Activated CD4-positive, alpha-beta T cell treated with anti-CD3 and anti-CD28 coated beads, Interleukin-2, amount 50 U/mL, for 16 hours (primary cell): Measurements from ENCODE around the gene CLTC.

Experiments
- DNase-seq: peaks from one replicate; pipeline ENCODE4 v3.0.0-alpha.2; 2020

Gene CLTC

DNA sequence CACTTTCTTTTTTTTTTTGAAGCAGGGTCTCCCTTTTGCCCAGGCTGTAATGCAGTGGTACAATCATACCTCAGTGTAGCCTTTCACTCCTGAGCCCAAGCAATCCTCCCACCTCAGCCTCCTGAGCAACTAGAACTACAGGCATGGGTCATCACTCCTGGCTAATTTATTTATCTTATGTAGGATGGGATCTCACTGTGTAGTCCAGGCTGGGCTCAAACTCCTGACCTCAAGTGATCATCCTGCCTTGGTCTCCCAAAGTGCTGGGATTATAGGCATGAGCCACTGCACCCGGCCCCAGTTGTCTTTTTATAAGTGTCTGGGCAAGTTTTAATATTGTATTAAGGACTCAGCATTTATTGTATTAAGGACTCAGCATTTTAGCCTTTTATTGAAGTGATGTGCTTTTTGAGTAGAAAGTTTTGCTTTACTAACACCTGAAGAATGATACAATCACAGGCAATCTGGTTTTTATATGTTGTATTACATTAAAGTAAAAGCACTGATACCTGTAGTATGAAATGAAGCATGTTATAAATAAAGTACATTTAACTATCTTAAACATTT lies 110.7 kb downstream of the CLTC start:
- no peak for DNase-seq

DNA sequence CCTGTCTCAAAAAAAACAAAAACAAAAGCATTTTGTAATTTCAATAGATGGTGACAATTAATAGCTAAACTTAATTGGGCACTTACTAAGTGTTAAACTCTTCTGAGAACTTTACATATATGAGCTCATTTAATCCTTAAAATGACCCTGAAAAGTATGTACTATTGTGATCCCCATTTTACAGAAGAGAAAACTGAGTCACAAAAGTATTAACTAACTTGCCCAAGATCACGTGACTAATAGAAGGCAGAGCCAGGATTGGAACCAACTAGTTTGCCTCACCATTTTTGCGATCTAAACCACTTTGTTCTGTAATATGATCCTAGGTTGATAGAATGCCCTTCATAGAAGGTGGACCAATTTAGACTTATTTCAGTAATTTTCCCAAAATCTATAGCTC lies 114.0 kb downstream of the CLTC start:
- DNase-seq = no peak

- no peak for DNase-seq
Measured at GRCh38 chr17:59734226-59734625, 114.5 kb downstream of the CLTC start.

DNA sequence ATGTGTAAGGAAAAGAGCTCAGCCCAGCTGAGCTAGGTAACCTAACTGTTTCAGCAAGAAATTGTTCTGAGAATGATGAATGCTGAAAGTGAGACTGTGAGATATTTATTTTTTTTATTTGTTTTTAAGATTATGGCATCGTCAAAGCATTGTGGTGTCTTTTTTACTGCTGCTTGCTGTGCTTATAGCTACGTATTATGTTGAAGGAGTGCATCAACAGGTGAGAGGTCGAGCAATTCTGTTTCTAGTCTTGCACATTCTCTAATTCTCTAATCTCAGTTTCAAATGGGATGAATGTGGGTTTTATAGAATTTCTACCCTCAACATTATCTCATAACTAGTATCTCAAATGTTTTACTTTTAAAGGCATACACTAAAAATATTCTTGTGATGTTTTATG lies 117.6 kb downstream of the CLTC start:
- DNase-seq = no peak

- DNase-seq = no peak
Measured at GRCh38 chr17:59743842-59744241, 124.1 kb downstream of the CLTC start.

GRCh38 chr17:59745040-59745439 lies 125.3 kb downstream of the CLTC start:
- DNase-seq = no peak
